Fibroblast of skin of right quadriceps (primary cell): Measurements from ENCODE around the gene NRXN3.

ENCODE experiments used
- DNase-seq: peaks from one replicate; pipeline ENCODE4 v3.0.0-alpha.2; 2013

NRXN3 gene

DNA sequence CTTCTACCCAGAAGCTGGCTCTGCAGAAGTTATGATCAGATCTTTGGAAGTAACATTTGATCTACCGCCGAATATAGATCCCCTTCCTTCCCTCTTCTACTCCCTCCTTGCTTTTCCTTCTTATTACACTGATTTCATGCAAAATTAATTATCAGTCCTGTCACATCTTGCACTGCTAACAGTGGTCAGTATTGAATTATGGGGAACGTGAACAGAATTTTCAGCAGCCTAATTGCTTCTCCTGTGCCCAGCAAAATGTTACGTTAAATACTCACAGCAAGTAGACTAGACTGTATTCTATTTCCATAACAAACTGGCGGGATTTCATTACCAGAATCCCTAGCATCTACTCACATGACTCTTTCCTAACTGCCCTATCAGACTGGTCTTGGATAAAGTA lies 1444.3 kb downstream of the NRXN3 start:
- DNase-seq, result no peak

DNA sequence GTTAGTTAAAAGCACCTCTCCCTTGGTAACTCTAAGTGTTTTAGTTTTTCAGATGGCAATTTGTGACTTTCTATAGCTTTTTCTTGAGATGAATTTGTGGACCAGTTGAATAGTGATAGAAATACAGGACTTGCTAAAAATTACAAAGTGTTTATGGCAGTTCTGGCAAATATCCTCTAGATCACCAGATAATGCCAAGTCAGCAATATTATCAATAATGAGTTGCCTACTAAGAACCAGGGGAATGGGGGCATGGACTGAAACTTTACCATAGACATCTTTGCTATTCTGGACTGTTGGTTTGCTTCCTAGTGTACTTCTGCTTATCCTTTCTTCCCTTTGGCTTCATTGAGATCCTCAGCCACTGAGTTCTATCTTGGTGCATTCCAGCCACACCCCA lies 1456.9 kb downstream of the NRXN3 start:
- DNase-seq, result no peak

- DNase-seq, result no peak
Observed at GRCh38 chr14:79629411-79630287, 1459.5 kb downstream of the NRXN3 start.

- DNase-seq, result no peak
Observed at GRCh38 chr14:79630288-79630960, 1460.3 kb downstream of the NRXN3 start.

DNA sequence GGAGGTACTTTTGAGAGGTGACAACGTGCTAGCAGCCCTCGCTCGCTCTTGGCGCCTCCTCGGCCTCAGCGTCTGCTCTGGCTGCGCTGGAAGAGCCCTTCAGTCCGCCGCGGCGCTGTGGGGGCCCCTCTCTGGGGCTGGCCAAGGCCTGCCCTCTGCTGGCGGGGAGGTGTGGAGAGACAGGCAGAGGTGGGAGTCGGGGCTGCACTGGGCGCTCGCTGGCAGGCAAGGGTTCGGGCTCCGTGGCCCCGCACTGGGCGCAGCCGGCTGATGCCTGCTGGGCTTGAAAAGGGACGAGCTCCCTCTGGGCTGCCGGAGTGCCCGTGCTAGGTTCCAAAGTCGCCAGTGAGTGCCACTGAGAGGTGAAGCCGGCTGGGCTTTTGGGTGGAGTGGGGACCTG lies 1461.1 kb downstream of the NRXN3 start:
- DNase-seq, result no peak

- no peak for DNase-seq
Observed at GRCh38 chr14:79638672-79639266, 1468.6 kb downstream of the NRXN3 start.

DNA sequence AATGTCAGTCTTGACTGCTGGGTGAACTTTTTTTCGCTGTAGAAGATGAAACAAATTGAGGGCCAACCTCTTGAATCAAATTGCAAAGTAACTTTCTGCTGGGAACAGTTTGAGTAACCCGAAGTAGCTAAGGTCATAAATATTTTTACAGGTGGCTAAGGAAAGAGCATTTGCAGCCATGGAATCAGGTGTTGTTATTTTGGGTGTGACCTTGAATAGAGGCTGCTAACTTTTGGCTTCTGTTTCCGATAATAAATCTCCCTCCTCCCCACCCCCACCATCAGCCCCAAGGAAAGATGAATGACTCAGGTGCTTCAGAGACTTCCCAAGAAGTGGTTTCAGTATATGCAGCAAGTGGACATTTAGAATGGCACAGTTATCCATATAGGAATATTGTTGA lies 1469.4 kb downstream of the NRXN3 start:
- no peak for DNase-seq

GRCh38 chr14:79641371-79641770 lies 1471.2 kb downstream of the NRXN3 start:
- no peak for DNase-seq

- DNase-seq, result no peak
Observed at GRCh38 chr14:79643132-79643531, 1473.0 kb downstream of the NRXN3 start.

- DNase-seq, result no peak
Observed at GRCh38 chr14:79645753-79646362, 1475.7 kb downstream of the NRXN3 start.

GRCh38 chr14:79649856-79650255 lies 1479.7 kb downstream of the NRXN3 start:
- DNase-seq, result no peak

DNA sequence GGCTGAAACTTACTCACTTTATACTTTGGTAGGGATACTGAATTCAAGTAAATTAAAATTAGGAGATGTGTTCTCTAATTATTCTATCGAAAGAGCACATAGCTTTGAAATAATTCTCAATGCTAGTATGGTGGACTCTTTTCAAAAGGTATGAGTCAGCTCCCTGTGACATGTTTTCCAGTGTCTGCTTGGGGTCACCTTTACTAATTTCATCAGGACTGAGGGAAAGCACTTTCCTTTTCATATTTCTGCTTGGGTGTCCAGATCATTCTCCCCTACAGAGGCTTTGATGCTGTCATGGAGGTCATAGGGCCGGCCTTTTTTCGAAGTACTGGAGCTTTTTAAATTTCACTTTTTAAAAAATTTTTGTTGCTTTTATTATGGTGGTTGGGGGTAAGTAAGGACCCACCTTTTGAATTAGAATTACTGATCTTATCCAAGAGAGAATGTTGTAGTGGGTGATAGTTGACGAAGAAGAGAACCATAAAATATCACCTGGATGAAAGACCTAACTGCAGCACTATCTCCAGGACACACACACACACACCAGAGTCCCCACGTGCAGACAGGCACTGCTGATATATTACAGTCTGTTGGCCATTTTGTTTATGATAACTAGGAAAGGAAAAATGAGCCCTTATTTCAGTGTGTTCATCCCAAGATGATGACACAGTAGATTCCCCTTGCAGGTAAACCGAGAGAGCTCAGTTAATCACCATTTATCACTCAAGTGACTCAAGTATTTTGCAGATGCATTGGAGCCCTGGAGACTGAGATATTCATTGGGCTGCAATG lies 1482.5 kb downstream of the NRXN3 start:
- DNase-seq, result no peak

DNA sequence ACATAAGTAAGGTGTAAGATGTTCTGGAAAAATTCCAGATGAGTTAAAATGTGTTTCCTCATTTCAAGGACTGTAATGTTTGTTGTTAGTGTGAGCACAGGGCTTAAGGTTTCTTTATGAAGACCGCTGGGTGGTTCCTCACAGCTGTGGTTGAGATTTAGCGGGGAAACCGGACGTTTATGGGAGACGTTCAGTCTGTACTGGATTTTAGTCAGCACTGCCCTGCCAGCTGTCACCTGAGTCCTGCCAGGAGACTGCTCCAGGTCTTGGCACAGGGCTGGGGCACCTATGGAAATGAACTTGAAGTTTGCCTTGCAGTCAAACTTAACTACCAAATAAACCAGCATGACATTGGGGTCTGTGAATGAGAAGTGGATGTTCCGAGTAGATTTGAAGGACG lies 1485.9 kb downstream of the NRXN3 start:
- no peak for DNase-seq

- no peak for DNase-seq
Observed at GRCh38 chr14:79656496-79656895, 1486.3 kb downstream of the NRXN3 start.

DNA sequence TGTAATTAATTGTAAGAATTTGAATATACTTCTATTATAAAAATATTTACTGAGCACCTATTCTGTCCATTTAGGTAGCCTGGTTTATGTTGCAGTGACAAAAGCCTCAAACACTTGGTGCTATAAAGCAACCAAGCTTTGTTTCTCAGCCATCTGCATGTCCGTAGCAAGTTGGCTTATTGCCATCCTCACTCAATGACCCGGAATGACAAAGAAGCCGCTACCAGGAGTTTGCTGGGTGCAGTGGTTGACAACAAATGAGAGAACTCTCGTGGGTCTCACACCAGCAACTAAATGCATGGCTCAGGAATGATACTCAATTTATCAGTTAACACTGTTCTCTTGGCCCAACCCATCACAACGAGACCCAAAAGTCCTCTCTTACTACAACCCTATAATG lies 1488.0 kb downstream of the NRXN3 start:
- DNase-seq, result no peak

DNA sequence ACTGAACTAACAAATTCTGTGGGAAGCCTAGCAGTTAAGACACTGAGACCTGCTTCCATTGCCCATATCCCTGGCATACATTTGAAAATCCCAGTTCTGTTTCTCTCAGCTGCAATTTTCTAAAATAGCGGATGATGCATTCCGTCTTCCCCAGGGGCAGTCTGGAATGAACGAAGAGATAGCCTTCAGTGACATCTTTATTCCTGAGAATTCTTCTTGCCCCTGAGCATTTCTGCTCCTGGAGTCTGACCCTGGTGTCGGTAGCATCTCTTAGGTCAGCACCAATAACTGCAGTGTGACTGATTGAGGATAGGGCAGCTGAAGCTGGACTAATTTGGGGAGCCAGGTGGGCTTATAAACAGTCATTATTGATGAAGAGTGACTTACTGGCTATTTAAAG lies 1488.6 kb downstream of the NRXN3 start:
- DNase-seq, result no peak

DNA sequence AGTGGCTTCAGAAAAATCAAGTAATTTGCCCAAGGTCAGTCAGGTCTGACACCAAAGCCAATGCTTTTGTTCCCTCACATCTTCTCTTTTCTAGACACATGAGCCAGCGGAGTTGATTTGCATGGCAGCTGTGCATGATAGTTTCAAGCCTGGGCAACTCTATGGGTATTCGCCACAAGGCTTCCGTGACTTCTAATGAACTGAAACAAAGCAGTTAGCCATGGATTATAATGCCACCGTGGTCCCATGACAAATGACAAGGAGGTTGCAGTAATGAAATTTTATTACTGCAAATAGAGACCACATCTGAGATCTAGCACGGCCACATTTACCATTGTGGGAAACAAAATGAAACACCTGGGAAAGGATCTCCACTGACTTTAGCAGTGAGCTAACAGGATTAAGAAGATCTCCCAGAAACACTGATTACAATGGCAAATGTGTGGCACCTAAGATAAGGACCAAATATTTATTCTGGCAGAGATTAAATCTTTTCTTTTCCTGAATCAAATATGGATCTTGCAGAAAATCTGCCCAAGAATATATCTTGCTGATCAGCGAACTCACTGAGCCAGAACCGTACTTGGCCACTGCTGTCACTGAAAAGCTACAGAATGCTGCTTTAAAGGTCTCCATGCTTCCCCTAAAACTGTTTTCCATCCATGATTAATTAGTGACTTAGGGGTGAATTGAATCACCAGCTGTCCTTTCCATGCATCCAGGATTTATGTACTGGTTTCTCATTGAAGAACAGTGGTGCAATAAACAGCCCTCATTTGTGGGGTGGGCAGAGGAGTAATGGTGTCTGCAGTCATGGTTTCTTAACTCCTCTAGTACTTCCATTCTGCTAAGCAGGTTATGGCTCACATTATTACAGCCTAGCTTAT lies 1490.1 kb downstream of the NRXN3 start:
- no peak for DNase-seq

DNA sequence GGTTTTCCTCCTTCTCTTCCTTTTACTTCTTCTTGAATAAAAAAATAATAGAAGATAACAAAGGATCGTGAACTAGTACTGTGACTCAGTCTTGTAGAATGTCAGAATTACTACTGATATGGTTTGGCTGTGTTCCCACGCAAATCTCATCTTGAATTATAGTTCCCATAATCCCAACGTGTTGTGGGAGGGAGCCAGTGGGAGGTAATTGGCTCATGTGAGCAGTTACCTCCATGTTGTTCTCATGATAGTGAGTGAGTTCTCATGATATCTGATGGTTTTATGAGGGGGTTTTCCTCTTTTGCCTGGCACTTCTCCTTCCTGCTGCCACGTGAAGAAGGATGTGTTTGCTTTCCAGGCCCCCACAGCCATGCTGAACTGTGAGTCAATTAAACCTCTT lies 1491.6 kb downstream of the NRXN3 start:
- peak; percentile 1 for DNase-seq

GRCh38 chr14:79663453-79663852 lies 1493.3 kb downstream of the NRXN3 start:
- DNase-seq, result no peak

GRCh38 chr14:79665556-79665955 lies 1495.4 kb downstream of the NRXN3 start:
- no peak for DNase-seq

- no peak for DNase-seq
Observed at GRCh38 chr14:79668951-79669350, 1498.8 kb downstream of the NRXN3 start.

DNA sequence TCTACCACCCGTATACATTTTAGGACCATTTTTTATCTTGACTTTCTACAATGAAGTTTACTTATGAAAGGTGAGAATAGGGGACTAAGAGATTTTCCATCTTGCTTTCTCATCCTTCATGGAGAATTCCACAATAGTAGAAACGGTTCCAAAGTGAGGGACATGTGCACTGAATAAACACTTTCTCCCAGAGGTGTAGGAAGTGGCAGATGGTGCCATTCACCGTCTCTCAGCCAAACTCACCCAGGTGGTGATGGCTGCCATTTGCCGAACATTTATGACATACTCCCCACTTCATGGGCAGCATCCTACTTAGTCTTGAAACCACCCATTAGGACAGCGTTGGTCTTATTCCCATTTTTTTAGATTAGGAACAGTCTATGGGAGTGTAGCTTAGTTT lies 1500.6 kb downstream of the NRXN3 start:
- DNase-seq, result no peak
